GM10847 (cell line): ENCODE measurements around the gene PCBP3.

Experiments used
- POLR2A ChIP-seq: IDR thresholded peaks from 2 replicates; pipeline ENCODE4 v1.6.1; 2011; ENCODE audit not compliant: insufficient read length; ENCODE audit errors: extremely low read depth

Gene PCBP3

GRCh38 chr21:45844181-45844580 is 200.7 kb downstream of the PCBP3 start:
- TF ChIP-seq POLR2A, result no peak

- no peak for TF ChIP-seq POLR2A
Measured at GRCh38 chr21:45845063-45845769, 201.7 kb downstream of the PCBP3 start.

GRCh38 chr21:45845770-45846090 is 202.2 kb downstream of the PCBP3 start:
- no peak for TF ChIP-seq POLR2A

- TF ChIP-seq POLR2A, result no peak
Measured at GRCh38 chr21:45846373-45847160, 203.0 kb downstream of the PCBP3 start.

GRCh38 chr21:45847870-45848269 is 204.3 kb downstream of the PCBP3 start:
- no peak for TF ChIP-seq POLR2A

GRCh38 chr21:45848331-45848730 is 204.8 kb downstream of the PCBP3 start:
- TF ChIP-seq POLR2A, result no peak

- TF ChIP-seq POLR2A, result no peak
Measured at GRCh38 chr21:45848805-45849204, 205.3 kb downstream of the PCBP3 start.

GRCh38 chr21:45849651-45850050 is 206.1 kb downstream of the PCBP3 start:
- TF ChIP-seq POLR2A, result no peak

- no peak for TF ChIP-seq POLR2A
Measured at GRCh38 chr21:45850181-45850580, 206.7 kb downstream of the PCBP3 start.

GRCh38 chr21:45852886-45853400 is 209.4 kb downstream of the PCBP3 start:
- no peak for TF ChIP-seq POLR2A

GRCh38 chr21:45853703-45854342 is 210.3 kb downstream of the PCBP3 start:
- no peak for TF ChIP-seq POLR2A

- TF ChIP-seq POLR2A, result no peak
Measured at GRCh38 chr21:45854690-45855247, 211.2 kb downstream of the PCBP3 start.

- TF ChIP-seq POLR2A, result no peak
Measured at GRCh38 chr21:45855248-45855811, 211.8 kb downstream of the PCBP3 start.

GRCh38 chr21:45856442-45856841 is 212.9 kb downstream of the PCBP3 start:
- TF ChIP-seq POLR2A, result no peak

- no peak for TF ChIP-seq POLR2A
Measured at GRCh38 chr21:45856906-45857305, 213.4 kb downstream of the PCBP3 start.

- no peak for TF ChIP-seq POLR2A
Measured at GRCh38 chr21:45857761-45858160, 214.2 kb downstream of the PCBP3 start.

GRCh38 chr21:45858180-45858579 is 214.7 kb downstream of the PCBP3 start:
- TF ChIP-seq POLR2A, result no peak
